ENCODE measurements around the gene NKX2-2.

NKX2-2 gene

GRCh38 chr20:21521596-21522480 lies 8.0 kb upstream of the NKX2-2 start:
- DNase-seq (ENCODE audit: low spot score), result no peak

DNA sequence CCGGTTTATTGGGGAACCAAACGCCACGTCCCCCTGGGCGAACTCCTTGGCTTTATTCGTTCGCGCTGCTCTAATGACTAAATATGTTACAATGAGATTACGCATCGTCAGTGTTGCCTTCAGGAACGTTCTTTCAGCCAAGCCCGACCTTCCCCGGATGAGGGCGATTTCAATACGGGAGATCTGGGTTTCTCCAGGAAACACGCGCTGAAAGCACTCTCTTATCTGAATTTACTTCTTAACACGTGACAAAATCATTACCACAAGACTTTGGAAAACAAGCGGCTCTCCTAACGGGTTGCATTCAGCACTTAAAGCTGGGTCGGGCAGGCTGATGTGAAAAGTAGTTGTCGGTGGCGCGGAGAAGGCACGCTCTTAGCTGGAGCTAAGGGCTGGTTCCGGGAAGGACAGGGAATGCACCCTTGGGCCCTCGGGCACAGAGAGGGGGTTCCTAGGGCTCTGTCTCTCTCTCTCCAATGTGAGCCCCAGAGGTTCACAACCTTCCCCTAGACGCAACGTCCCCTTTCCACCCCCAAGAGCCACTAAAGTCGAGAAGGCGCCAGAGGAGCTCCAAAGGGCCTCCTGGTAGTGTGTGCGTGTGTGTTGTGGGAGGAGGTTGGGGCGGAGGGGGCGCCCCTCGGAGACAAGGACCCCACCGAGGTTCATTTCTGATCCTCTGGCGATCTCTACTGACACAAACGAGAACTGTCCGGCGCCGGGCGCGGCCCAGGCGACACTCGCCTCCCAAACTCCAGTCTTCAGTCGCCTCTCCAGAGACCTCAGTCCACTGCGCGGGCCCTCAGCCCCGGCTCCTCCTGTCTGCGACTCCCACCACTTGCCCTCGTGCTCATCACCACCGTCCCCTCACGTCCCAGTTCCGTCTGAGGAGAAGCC lies 7.1 kb upstream of the NKX2-2 start:
- no peak for DNase-seq (ENCODE audit: low spot score)

GRCh38 chr20:21519136-21519584 lies 5.3 kb upstream of the NKX2-2 start:
- no peak for DNase-seq (ENCODE audit: low spot score)

DNA sequence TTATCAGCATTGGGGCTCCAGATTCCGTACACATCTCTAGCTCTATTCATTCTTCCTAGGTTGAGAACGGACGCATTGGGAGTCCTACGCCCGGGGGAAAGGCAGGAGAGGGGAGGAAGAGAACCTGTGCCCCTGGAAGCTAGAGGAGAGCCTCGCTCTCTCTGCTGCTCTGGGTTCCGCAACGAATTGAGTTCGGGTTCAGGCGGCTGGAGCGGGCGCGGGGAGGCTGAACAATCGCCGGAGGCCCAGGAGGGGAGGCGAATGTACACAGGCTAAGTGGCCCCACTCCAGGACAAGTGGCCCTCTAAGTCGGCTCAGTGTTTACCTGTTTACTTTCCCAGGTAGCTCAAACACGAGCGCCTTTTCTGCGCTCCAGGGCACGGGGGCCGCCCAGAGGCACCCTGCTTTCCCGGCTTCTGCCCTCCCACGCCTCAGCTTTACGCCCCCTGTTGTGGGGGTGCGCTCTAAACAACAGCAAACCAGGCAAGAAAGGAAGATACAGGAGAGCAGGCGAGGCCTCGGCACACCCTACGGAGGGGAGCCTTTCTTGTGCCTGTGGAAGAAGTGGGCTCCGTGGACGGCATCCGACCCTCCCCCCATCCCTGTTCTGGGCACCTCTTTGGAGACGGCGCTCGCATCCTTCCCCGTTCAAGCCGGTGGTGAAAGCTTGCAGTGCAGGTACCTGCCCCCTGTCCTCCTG lies 4.6 kb upstream of the NKX2-2 start:
- DNase-seq (ENCODE audit: low spot score), result no peak

GRCh38 chr20:21517566-21518277 lies 3.9 kb upstream of the NKX2-2 start:
- no peak for DNase-seq (ENCODE audit: low spot score)

- no peak for DNase-seq (ENCODE audit: low spot score)
Measured at GRCh38 chr20:21516861-21517565, 3.1 kb upstream of the NKX2-2 start.

DNA sequence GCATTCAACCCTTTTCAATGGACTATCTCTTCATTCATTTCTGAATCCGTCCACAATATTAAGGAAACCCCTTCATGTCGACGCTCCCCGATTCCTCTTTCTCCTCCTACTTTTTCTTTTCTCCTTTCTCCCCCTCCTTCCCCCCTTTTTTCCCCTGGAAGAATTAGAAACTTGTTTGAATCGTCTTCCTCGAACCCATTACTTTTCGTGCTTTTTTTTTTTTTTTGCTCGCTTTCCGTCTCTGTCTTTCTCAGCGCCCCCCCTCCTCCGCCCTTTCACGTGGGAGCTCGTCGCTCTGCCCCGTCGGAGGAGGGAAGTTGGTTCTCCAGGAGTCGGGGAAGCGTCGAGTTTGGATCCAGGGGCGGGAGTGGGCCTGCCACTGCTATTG lies 2.3 kb upstream of the NKX2-2 start:
- no peak for DNase-seq (ENCODE audit: low spot score)

DNA sequence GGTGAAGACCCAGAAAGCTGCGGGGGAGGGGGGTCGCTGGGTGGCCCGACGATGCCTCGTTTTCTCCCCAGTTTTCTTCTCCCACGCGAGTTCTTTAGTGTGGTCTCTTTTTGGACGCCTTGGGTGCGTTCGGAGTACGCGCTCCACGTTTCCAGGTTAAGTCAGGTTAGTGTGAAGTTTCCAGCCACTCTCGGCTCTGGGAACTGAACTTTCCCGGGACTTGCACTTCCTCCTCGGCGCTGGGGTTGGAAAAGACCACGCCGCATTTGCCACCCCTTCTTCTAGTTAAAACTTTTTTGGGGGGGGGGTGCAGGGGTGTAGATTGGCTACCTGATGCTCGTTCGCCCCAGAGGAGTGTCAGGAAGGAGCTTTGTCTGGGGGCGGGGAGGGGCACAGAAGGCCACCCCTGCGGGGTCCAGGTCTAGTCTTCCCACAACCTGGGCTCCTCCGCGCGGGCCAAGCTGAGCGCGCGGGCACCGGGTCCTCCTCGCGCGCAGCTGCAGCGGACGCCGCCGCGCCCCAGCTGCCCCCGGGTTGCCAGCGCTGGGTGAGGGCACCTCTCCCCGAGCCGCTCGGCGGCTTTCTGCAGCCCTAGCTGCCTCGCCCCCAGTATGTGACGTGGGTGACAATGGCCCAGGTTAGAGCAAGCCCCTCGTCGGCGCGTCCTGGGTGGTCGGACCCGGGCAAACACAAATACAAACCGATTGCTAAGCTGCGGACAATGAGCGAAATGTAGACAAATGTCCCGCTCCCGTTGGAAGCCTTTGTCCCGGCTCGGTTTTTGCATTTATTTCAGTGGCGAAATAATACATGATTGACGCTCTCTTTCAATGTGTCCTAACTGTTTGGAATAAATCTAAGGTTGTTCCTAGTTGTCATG lies 1.7 kb upstream of the NKX2-2 start:
- DNase-seq (ENCODE audit: low spot score), result no peak

DNA sequence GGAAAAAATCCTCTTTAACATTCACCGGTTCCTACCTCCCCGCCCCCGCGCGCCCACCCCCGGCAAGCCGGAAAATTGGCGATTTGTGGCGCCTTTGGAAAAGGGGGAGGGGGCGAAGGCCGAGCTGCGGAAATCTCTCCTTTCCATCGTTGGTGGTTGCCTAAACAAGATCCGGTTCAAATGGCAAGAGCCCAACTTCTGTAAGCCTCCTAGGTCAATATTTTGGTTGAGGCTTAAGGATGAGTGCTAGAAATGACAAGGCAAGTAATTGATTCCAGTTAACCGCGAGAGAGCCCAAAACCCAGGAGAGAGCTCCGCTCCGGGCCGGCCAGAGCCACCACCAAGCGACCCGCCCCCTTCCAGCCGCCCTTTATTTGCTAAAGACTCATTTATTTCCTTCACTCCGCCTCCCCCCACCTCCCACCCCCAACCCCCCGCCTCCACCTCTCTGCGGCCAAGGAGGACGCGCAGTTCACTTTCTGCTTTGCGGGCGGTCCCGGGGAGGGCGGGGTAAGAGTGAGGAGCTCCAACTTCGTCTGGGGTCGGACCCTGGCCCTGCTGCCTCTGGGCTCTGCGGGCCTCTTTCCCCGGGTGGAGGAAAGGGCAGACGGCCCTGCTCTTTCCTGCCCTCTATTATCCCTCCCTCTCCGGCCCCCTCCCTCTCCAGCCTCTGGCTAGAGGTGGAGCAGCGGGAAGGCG lies 838 bp upstream of the NKX2-2 start:
- DNase-seq (ENCODE audit: low spot score), result no peak

GRCh38 chr20:21513181-21513663 lies 642 bp downstream of the NKX2-2 start:
- no peak for DNase-seq (ENCODE audit: low spot score)

DNA sequence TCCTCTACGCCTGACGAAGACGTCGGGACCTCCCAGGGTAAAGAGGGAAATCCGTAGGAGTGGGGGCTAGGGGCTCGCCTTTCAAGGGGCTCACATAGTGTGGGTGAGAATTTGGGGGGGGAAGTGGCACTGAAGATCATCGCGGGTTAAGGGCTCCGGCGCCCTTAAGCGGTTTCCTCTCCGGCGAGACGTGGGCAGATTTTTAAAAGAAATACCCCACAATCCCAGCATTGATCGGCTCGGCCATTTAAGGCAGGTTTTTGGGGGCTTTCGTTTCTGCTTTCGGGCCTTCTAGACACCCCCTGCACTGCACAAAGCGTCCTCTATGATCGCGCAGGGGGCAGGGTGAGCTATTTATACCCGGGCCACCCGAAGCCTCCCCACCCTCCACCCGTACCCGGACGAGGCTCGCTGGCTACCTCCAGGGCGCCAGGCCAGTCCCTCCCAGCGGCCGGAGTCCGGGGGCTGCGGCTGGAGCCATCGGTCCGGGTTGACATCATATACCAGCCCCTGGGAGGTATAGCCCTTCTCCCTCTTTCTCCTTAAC lies 1.2 kb downstream of the NKX2-2 start:
- no peak for DNase-seq (ENCODE audit: low spot score)

DNA sequence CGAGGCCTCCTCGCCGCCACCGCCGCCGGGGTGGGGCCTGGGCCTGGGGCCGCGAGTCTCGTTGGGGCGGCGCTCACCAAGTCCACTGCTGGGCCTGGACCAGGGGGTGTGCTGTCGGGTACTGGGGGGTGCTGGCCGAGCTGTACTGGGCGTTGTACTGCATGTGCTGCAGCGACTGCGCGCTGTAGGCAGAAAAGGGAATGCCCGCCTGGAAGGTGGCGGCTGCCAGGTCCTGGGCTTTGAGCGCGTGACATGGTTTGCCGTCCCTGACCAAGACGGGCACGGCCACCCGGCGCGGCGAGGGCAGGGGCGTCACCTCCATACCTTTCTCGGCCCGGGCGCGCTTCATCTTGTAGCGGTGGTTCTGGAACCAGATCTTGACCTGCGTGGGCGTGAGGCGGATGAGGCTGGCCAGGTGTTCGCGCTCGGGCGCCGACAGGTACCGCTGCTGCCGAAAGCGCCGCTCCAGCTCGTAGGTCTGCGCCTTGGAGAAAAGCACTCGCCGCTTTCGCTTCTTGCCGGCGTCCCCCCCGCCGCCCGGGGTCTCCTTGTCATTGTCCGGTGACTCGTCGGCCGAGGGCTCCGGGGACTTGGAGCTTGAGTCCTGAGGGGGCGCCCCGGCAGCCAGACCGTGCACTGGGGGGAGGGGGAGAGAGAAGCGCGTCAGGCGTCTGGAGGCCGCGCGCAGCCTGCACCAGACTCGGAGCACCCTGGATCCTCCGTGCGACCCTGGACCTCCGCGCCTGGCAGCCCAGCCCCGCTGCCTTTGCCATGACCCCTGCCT lies 1.8 kb downstream of the NKX2-2 start:
- no peak for DNase-seq (ENCODE audit: low spot score)

DNA sequence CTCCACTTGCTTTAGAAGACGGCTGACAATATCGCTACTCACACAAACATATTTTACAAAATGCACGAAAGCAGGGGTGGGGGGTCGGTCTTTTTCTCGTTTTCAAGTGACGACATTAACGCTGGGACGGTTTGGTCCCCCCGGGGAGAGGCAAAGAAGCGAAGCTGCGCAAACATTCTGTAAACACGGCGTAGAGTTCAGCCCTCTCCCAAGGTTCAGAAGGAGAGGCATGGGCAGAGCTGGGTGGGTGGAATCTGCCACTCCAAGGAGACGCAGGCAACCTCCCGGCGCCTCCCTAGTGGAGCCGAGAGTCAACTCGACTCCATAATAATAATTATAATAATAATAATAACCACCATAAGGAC lies 2.4 kb downstream of the NKX2-2 start:
- no peak for DNase-seq (ENCODE audit: low spot score)

GRCh38 chr20:21510414-21511384 lies 3.2 kb downstream of the NKX2-2 start:
- DNase-seq (ENCODE audit: low spot score), result no peak

DNA sequence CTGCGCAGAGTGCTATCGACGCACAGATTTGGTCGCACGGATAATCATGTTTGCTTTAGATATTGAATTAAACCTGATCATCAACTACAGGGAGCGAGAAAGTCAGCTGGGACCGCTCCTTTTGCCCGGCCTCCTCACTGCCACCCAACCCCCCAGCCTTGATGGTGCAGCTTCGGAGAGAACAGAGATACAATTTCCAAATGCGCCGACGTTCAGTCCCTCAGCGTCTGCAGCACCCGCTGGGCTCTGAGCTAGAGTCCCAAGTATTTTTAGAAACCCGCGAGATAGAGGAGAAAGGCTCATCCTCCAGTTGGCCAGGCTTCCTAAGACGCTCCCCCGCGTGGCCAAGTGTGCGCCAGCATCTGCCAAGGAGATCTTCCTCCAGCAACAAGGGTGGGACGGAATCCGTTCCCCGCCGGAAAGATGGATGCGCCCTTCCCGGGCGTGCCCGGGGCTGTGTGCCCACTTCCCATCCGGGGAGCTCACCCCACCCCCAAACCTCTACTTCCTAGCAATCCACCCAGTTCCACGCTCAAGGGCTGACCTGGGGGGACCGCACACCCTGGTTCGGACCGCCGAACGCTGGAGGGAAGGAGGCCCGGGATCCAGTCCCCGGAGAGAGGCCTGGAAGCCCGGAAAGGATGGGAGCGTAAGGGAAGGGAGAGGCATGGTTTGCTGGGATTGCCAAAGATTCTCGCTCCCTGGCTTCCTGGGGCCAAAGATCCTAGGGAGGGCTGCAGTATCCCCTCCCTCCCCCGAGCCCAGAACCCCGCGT lies 4.1 kb downstream of the NKX2-2 start:
- no peak for DNase-seq (ENCODE audit: low spot score)

- no peak for DNase-seq (ENCODE audit: low spot score)
Measured at GRCh38 chr20:21509079-21509596, 4.7 kb downstream of the NKX2-2 start.

All from germinal center (tissue), 1 donor.